ENCODE data around the gene PRXL2B. TPM values are rescaled to one million over a fixed set of nuclear protein-coding genes. Genes with fewer than 3 reads are reported as not detected.

Gene PRXL2B
- total RNA-seq, 1 donor from 2014 or later, result 8.2 TPM

GRCh38 chr1:2610036-2610959 lies 23.7 kb downstream of the PRXL2B start:
- Histone ChIP-seq H3K27me3 (ENCODE audit: low read depth) (peaks cover 70% of the 10 kb centered on the region), H3K36me3 (no peaks in the 10 kb centered on the region), H3K4me1 (peaks cover 15% of the 10 kb centered on the region), H3K4me3 (no peak overlapping the region), H3K27ac (replicated peaks) (no peak overlapping the region), H3K9me3 (replicated peaks) (peaks cover 23% of the 10 kb centered on the region)
- no peak for DNase-seq
- no peak for TF ChIP-seq CTCF (IDR thresholded peaks at IDR 0.05; ENCODE audit: borderline replicate concordance)
- intact Hi-C loops (cut with micrococcal nuclease), result no loop called here

- intact Hi-C loops (cut with micrococcal nuclease), result no loop called here
- TF ChIP-seq CTCF (IDR thresholded peaks at IDR 0.05; ENCODE audit: borderline replicate concordance), result no peak
- no peak overlapping the region for H3K4me3 ChIP-seq
These were observed 24.5 kb downstream of the PRXL2B start for GRCh38 chr1:2611031-2611501.

GRCh38 chr1:2611621-2612437 lies 25.3 kb downstream of the PRXL2B start:
- Histone ChIP-seq H3K4me1 (peaks cover 15% of the 10 kb centered on the region), H3K36me3 (no peaks in the 10 kb centered on the region), H3K27me3 (ENCODE audit: low read depth) (peaks cover 69% of the 10 kb centered on the region), H3K9me3 (replicated peaks) (peaks cover 38% of the 10 kb centered on the region), H3K4me3 (no peak overlapping the region), H3K27ac (replicated peaks) (no peak overlapping the region)
- no peak for DNase-seq
- no peak for TF ChIP-seq CTCF (IDR thresholded peaks at IDR 0.05; ENCODE audit: borderline replicate concordance)
- intact Hi-C loops (cut with micrococcal nuclease), result no loop called here

More at GRCh38 chr1:2611031-2611501, 24.5 kb downstream of the PRXL2B start:
- no peaks in the 10 kb centered on the region for H3K36me3 ChIP-seq
- H3K27ac ChIP-seq (replicated peaks), result no peak overlapping the region
- H3K27me3 ChIP-seq (ENCODE audit: low read depth), result peaks cover 70% of the 10 kb centered on the region
- H3K9me3 ChIP-seq (replicated peaks), result peaks cover 30% of the 10 kb centered on the region
- DNase-seq, result no peak
- peaks cover 15% of the 10 kb centered on the region for H3K4me1 ChIP-seq

- TF ChIP-seq CTCF (IDR thresholded peaks at IDR 0.05; ENCODE audit: borderline replicate concordance), result no peak
- H3K4me3 ChIP-seq, result no peak overlapping the region
- H3K9me3 ChIP-seq (replicated peaks), result peaks cover 38% of the 10 kb centered on the region
- H3K36me3 ChIP-seq, result no peaks in the 10 kb centered on the region
- H3K27ac ChIP-seq (replicated peaks), result no peak overlapping the region
- peaks cover 64% of the 10 kb centered on the region for H3K27me3 ChIP-seq (ENCODE audit: low read depth)
- intact Hi-C loops (cut with micrococcal nuclease), result no loop called here
- DNase-seq, result no peak
- H3K4me1 ChIP-seq, result peaks cover 6% of the 10 kb centered on the region
These were observed 26.2 kb downstream of the PRXL2B start for GRCh38 chr1:2612591-2613365.

- Histone ChIP-seq H3K36me3 (no peaks in the 10 kb centered on the region), H3K9me3 (replicated peaks) (peaks cover 38% of the 10 kb centered on the region), H3K27me3 (ENCODE audit: low read depth) (peaks cover 72% of the 10 kb centered on the region), H3K4me1 (peaks cover 6% of the 10 kb centered on the region), H3K27ac (replicated peaks) (no peak overlapping the region), H3K4me3 (no peak overlapping the region)
- no peak for TF ChIP-seq CTCF (IDR thresholded peaks at IDR 0.05; ENCODE audit: borderline replicate concordance)
- intact Hi-C loops (cut with micrococcal nuclease), result no loop called here
- no peak for DNase-seq
These were observed 27.6 kb downstream of the PRXL2B start for GRCh38 chr1:2614145-2614544.
